ENCODE measurements around the gene UROS. TPM values are rescaled to one million over a fixed set of nuclear protein-coding genes. Genes with fewer than 3 reads are reported as not detected.

UROS gene
- polyA plus RNA-seq (ENCODE audit: insufficient read length): 70.2 TPM
- long read RNA-seq, donor 1, transcript UROS-204 (10 exons, 1,342 nt): major isoform, 17 of 25 reads
- long read RNA-seq, donor 1, transcript UROS-209 (2 exons, 777 nt): minor isoform, 6 of 25 reads
- long read RNA-seq, donor 1, partial matches to known transcripts: 0 of 25 reads
- long read RNA-seq, donor 1, other reads (novel, unspliced or antisense): 0 of 25 reads
- long read RNA-seq, donor 2, transcript UROS-204 (10 exons, 1,342 nt): major isoform, 6 of 128 reads
- long read RNA-seq, donor 2, partial matches to known transcripts: 86 of 128 reads
- long read RNA-seq, donor 2, other reads (novel, unspliced or antisense): 33 of 128 reads
- long read RNA-seq, donor 3, transcript UROS-204 (10 exons, 1,342 nt): major isoform, 17 of 88 reads
- long read RNA-seq, donor 3, partial matches to known transcripts: 59 of 88 reads
- long read RNA-seq, donor 3, other reads (novel, unspliced or antisense): 11 of 88 reads
- long read RNA-seq, donor 4, partial matches to known transcripts: 0 of 3 reads
- long read RNA-seq, donor 4, other reads (novel, unspliced or antisense): 0 of 3 reads
- long read RNA-seq, donor 5, transcript UROS-204 (10 exons, 1,342 nt): major isoform, 28 of 36 reads
- long read RNA-seq, donor 5, partial matches to known transcripts: 0 of 36 reads
- long read RNA-seq, donor 5, other reads (novel, unspliced or antisense): 5 of 36 reads
- long read RNA-seq, donor 6, transcript UROS-204 (10 exons, 1,342 nt): major isoform, 16 of 21 reads
- long read RNA-seq, donor 6, partial matches to known transcripts: 0 of 21 reads
- long read RNA-seq, donor 6, other reads (novel, unspliced or antisense): 0 of 21 reads
- long read RNA-seq, donor 7, transcript UROS-204 (10 exons, 1,342 nt): major isoform, 15 of 17 reads
- long read RNA-seq, donor 7, partial matches to known transcripts: 0 of 17 reads
- long read RNA-seq, donor 7, other reads (novel, unspliced or antisense): 0 of 17 reads
- long read RNA-seq, donor 8, partial matches to known transcripts: 0 of 5 reads
- long read RNA-seq, donor 8, other reads (novel, unspliced or antisense): 0 of 5 reads

GRCh38 chr10:125822878-125823662, at the start of gene UROS, which contains the start of gene BCCIP:
Gene UROS, minus strand, starts transcription at chr10:125823258. Its CDS starts 6,759 bp downstream, at chr10:125816499.
Gene BCCIP, plus strand, starts transcription at chr10:125823546. Its CDS starts 12 bp downstream, at chr10:125823558.
- DNase-seq: peak; percentile 88

GRCh38 chr10:125871338-125871737, 48.3 kb upstream of the UROS start:
- no peak for DNase-seq

GRCh38 chr10:125868372-125868975, 45.4 kb upstream of the UROS start:
- DNase-seq: peak; percentile 17

- DNase-seq: no peak
These were observed 43.5 kb upstream of the UROS start for GRCh38 chr10:125866421-125867029.

- no peak for DNase-seq
These were observed 42.1 kb upstream of the UROS start for GRCh38 chr10:125865120-125865519.

GRCh38 chr10:125859128-125859817, 36.2 kb upstream of the UROS start:
- no peak for DNase-seq

GRCh38 chr10:125857185-125857760, 34.2 kb upstream of the UROS start:
- no peak for DNase-seq

GRCh38 chr10:125852487-125852886, 29.4 kb upstream of the UROS start:
- no peak for DNase-seq

- no peak for DNase-seq
These were observed 28.0 kb upstream of the UROS start for GRCh38 chr10:125850766-125851731.

- DNase-seq: no peak
These were observed 26.4 kb upstream of the UROS start for GRCh38 chr10:125849448-125849847.

GRCh38 chr10:125848857-125849256, 25.8 kb upstream of the UROS start:
- DNase-seq: no peak

- no peak for DNase-seq
These were observed 25.3 kb upstream of the UROS start for GRCh38 chr10:125848371-125848770.

GRCh38 chr10:125846894-125847293, 23.8 kb upstream of the UROS start:
- no peak for DNase-seq

- no peak for DNase-seq
These were observed 22.6 kb upstream of the UROS start for GRCh38 chr10:125845617-125846016.

GRCh38 chr10:125844751-125845221, 21.7 kb upstream of the UROS start:
- peak; percentile 14 for DNase-seq

- peak; percentile 1 for DNase-seq
These were observed 20.7 kb upstream of the UROS start for GRCh38 chr10:125843603-125844329.

- DNase-seq: no peak
These were observed 17.9 kb upstream of the UROS start for GRCh38 chr10:125840955-125841354.

- no peak for DNase-seq
These were observed 17.3 kb upstream of the UROS start for GRCh38 chr10:125840406-125840805.
